GM23248 (cell line): ENCODE data around the gene SLC35F5. TPM values are rescaled to one million over a fixed set of nuclear protein-coding genes. Genes with fewer than 3 reads are reported as not detected.
A peak's percentile ranks its signal among the peaks of the same experiment; 100 is the strongest.

Experiments
- DNase-seq: peaks from one replicate; pipeline ENCODE4 v3.0.0-alpha.2; 2015
- H2AFZ ChIP-seq: fragments of 200-600 bp; sonication (generic); 2 replicates; pipeline ENCODE4 v1.6.1; 2016; ENCODE audit warnings: antibody characterized with exemption
- H3F3A ChIP-seq: fragments of 200-600 bp; sonication (generic); 2 replicates; pipeline ENCODE4 v1.6.1; 2016; ENCODE audit warnings: mild to moderate bottlenecking, antibody characterized with exemption, mixed run types; ENCODE audit not compliant: insufficient read depth
- H3K27ac ChIP-seq: fragments of 200-600 bp; sonication (generic); 2 replicates; pipeline ENCODE4 v1.5.1; 2016; ENCODE audit warnings: mild to moderate bottlenecking
- H3K27me3 ChIP-seq: fragments of 200-600 bp; sonication (generic); replicated peaks from 2 replicates; pipeline ENCODE4 v1.6.1; 2016; ENCODE audit warnings: mild to moderate bottlenecking; ENCODE audit not compliant: insufficient read depth
- H3K36me3 ChIP-seq: fragments of 200-600 bp; sonication (generic); 2 replicates; pipeline ENCODE4 v1.6.1; 2016; ENCODE audit warnings: low read depth, mild to moderate bottlenecking
- H3K4me1 ChIP-seq: fragments of 200-600 bp; sonication (generic); 2 replicates; pipeline ENCODE4 v1.6.1; 2016; ENCODE audit warnings: mild to moderate bottlenecking; ENCODE audit not compliant: insufficient read depth
- H3K4me2 ChIP-seq: fragments of 200-600 bp; sonication (generic); one replicate; pipeline ENCODE4 v1.6.1; 2016; ENCODE audit warnings: mild to moderate bottlenecking; ENCODE audit not compliant: unreplicated experiment
- H3K4me3 ChIP-seq: fragments of 200-600 bp; sonication (generic); 2 replicates; pipeline ENCODE4 v1.5.1; 2016; ENCODE audit warnings: mild to moderate bottlenecking
- H3K79me2 ChIP-seq: fragments of 200-600 bp; sonication (generic); 2 replicates; pipeline ENCODE4 v1.6.1; 2016; ENCODE audit warnings: mild to moderate bottlenecking; ENCODE audit not compliant: insufficient read depth
- H3K9ac ChIP-seq: fragments of 200-600 bp; sonication (generic); 2 replicates; pipeline ENCODE4 v1.6.1; 2016; ENCODE audit warnings: mild to moderate bottlenecking
- H3K9me2 ChIP-seq: fragments of 200-600 bp; sonication (generic); 2 replicates; pipeline ENCODE4 v1.6.1; 2016; ENCODE audit warnings: mixed run types, mild to moderate bottlenecking, moderate library complexity; ENCODE audit not compliant: insufficient read depth
- H3K9me3 ChIP-seq: fragments of 200-600 bp; sonication (generic); one replicate; pipeline ENCODE4 v1.6.1; 2017; ENCODE audit warnings: low read depth
- H4K20me1 ChIP-seq: fragments of 200-600 bp; sonication (generic); 2 replicates; pipeline ENCODE4 v1.6.0; 2016; ENCODE audit not compliant: insufficient read depth
- EZH2 ChIP-seq: fragments of 200-600 bp; sonication (generic); IDR thresholded peaks from 2 replicates; pipeline ENCODE4 v1.6.1; 2018; ENCODE audit warnings: antibody characterized with exemption, mild to moderate bottlenecking; ENCODE audit not compliant: insufficient read depth, poor library complexity, severe bottlenecking
- EZH2phosphoT487 ChIP-seq: fragments of 200-600 bp; sonication (generic); IDR thresholded peaks from 2 replicates; pipeline ENCODE4 v1.6.1; 2018; ENCODE audit warnings: antibody characterized with exemption, moderate library complexity, mild to moderate bottlenecking, low read depth; ENCODE audit not compliant: insufficient read depth
- WGBS, 2 experiments: methylation state at CpG; one replicate each; pipeline ENCODE4 v1.1.6; 2015 to 2017; ENCODE audit warnings: low lambda C conversion rate in 2 of 2, low coverage in 1 of 2; ENCODE audit errors: missing lambda C conversion rate in 2 of 2; 5-methylcytosine and 5-hydroxymethylcytosine counted together
- in situ Hi-C: fragments of 300-500 bp; cut with MboI; formaldehyde crosslinking; loops from 2 replicates; pipeline ENCODE4 v1.15.0; 2020
- polyA plus RNA-seq: library from polyadenylated mRNA; unstranded; fragments of >200 nt; fragmentation: Nextera tagmentation; extraction: Ambion mirVana; gene quantifications from 2 replicates; pipeline ENCODE4 v1.2.1, GENCODE V29; 2016
- total RNA-seq: library from RNA; depleted of rRNA; stranded (reverse); fragments of >200 nt; shearing (Covaris generic); gene quantifications from 2 replicates; pipeline ENCODE4 v1.2.3, GENCODE V29; 2014

SLC35F5 gene
- total and polyA plus RNA-seq, 2 experiments from 2014 or later, result 97.0 to 146 TPM

GRCh38 chr2:113685471-113685870, 71.0 kb downstream of the SLC35F5 start:
- H3K9me2 ChIP-seq, result no peaks in the 10 kb centered on the region
- 81% methylated on average over 8 of the region's 8 CpGs for WGBS, 2 experiments
- H3F3A ChIP-seq, result no peaks in the 10 kb centered on the region
- no peaks in the 10 kb centered on the region for H3K4me1 ChIP-seq
- no peak overlapping the region for H2AFZ ChIP-seq
- no peaks in the 10 kb centered on the region for H4K20me1 ChIP-seq
- no peaks in the 10 kb centered on the region for H3K27me3 ChIP-seq
- H3K79me2 ChIP-seq, result no peaks in the 10 kb centered on the region
- H3K36me3 ChIP-seq, result no peaks in the 10 kb centered on the region
- peak; percentile 21 for DNase-seq
- no peak overlapping the region for H3K4me3 ChIP-seq
- H3K4me2 ChIP-seq, result no peak overlapping the region
- in situ Hi-C loops, result no loop called here
- H3K27ac ChIP-seq, result no peak overlapping the region
- no peak overlapping the region for H3K9ac ChIP-seq
- H3K9me3 ChIP-seq, result no peaks in the 10 kb centered on the region
- no peak for TF ChIP-seq EZH2
- no peak for TF ChIP-seq EZH2phosphoT487

- Histone ChIP-seq H3F3A (no peaks in the 10 kb centered on the region), H3K4me1 (no peaks in the 10 kb centered on the region), H3K27me3 (peaks cover 14% of the 10 kb centered on the region), H3K27ac (no peak overlapping the region), H3K9me2 (no peaks in the 10 kb centered on the region), H3K9ac (no peak overlapping the region), H2AFZ (no peak overlapping the region), H3K36me3 (no peaks in the 10 kb centered on the region), H4K20me1 (no peaks in the 10 kb centered on the region), H3K79me2 (no peaks in the 10 kb centered on the region), H3K4me3 (no peak overlapping the region), H3K4me2 (no peak overlapping the region), H3K9me3 (no peaks in the 10 kb centered on the region)
- TF ChIP-seq EZH2, result no peak
- TF ChIP-seq EZH2phosphoT487, result no peak
- 57 to 59% methylated on average over 8 of the region's 8 CpGs for WGBS, 2 experiments
- no peak for DNase-seq
- in situ Hi-C loops, result no loop called here
Observed at GRCh38 chr2:113679457-113679856, 77.0 kb downstream of the SLC35F5 start.

- 47 to 52% methylated on average over 2 of the region's 2 CpGs for WGBS, 2 experiments
- Histone ChIP-seq H3K36me3 (no peaks in the 10 kb centered on the region), H2AFZ (no peak overlapping the region), H3K9me2 (no peaks in the 10 kb centered on the region), H3K9ac (no peak overlapping the region), H3K4me3 (no peak overlapping the region), H3F3A (no peaks in the 10 kb centered on the region), H3K9me3 (no peaks in the 10 kb centered on the region), H3K4me1 (no peaks in the 10 kb centered on the region), H4K20me1 (no peaks in the 10 kb centered on the region), H3K27me3 (peaks cover 14% of the 10 kb centered on the region), H3K27ac (no peak overlapping the region), H3K4me2 (no peak overlapping the region), H3K79me2 (no peaks in the 10 kb centered on the region)
- in situ Hi-C loops, result no loop called here
- TF ChIP-seq EZH2, result no peak
- no peak for TF ChIP-seq EZH2phosphoT487
- DNase-seq, result no peak
Observed at GRCh38 chr2:113677330-113677729, 79.1 kb downstream of the SLC35F5 start.

GRCh38 chr2:113676623-113677266, 79.7 kb downstream of the SLC35F5 start:
- no peak for DNase-seq
- WGBS, 2 experiments, result 65 to 68% methylated on average over 4 of the region's 4 CpGs
- Histone ChIP-seq H3K36me3 (no peaks in the 10 kb centered on the region), H2AFZ (no peak overlapping the region), H3K9ac (no peak overlapping the region), H3K9me3 (no peaks in the 10 kb centered on the region), H3K4me3 (no peak overlapping the region), H4K20me1 (no peaks in the 10 kb centered on the region), H3K27me3 (peaks cover 14% of the 10 kb centered on the region), H3K27ac (no peak overlapping the region), H3K4me1 (no peaks in the 10 kb centered on the region), H3K9me2 (no peaks in the 10 kb centered on the region), H3K4me2 (no peak overlapping the region), H3K79me2 (no peaks in the 10 kb centered on the region), H3F3A (no peaks in the 10 kb centered on the region)
- in situ Hi-C loops, result no loop called here
- TF ChIP-seq EZH2, result no peak

GRCh38 chr2:113675875-113676274, 80.6 kb downstream of the SLC35F5 start:
- H2AFZ ChIP-seq, result no peak overlapping the region
- peaks cover 14% of the 10 kb centered on the region for H3K27me3 ChIP-seq

More at GRCh38 chr2:113675875-113676274, 80.6 kb downstream of the SLC35F5 start:
- no peak overlapping the region for H3K4me2 ChIP-seq
- H3K9ac ChIP-seq, result no peak overlapping the region
- 35 to 42% methylated on average over 9 of the region's 9 CpGs for WGBS, 2 experiments
- no peaks in the 10 kb centered on the region for H3K4me1 ChIP-seq
- no peaks in the 10 kb centered on the region for H4K20me1 ChIP-seq
- DNase-seq, result no peak
- in situ Hi-C loops, result no loop called here
- no peak for TF ChIP-seq EZH2phosphoT487
- TF ChIP-seq EZH2, result no peak
- no peak overlapping the region for H3K4me3 ChIP-seq
- H3K36me3 ChIP-seq, result no peaks in the 10 kb centered on the region
- H3K79me2 ChIP-seq, result no peaks in the 10 kb centered on the region
- no peaks in the 10 kb centered on the region for H3K9me3 ChIP-seq
- no peak overlapping the region for H3K27ac ChIP-seq
- H3F3A ChIP-seq, result no peaks in the 10 kb centered on the region
- no peaks in the 10 kb centered on the region for H3K9me2 ChIP-seq
